ENCODE results near the gene RUNX1. TPM values are rescaled to one million over a fixed set of nuclear protein-coding genes. Genes with fewer than 3 reads are reported as not detected.

Gene RUNX1
- total and polyA plus RNA-seq, 2 donors (not counting 1 experiment from before 2014, with no cell fraction given), result 26.3 to 73.0 TPM

DNA sequence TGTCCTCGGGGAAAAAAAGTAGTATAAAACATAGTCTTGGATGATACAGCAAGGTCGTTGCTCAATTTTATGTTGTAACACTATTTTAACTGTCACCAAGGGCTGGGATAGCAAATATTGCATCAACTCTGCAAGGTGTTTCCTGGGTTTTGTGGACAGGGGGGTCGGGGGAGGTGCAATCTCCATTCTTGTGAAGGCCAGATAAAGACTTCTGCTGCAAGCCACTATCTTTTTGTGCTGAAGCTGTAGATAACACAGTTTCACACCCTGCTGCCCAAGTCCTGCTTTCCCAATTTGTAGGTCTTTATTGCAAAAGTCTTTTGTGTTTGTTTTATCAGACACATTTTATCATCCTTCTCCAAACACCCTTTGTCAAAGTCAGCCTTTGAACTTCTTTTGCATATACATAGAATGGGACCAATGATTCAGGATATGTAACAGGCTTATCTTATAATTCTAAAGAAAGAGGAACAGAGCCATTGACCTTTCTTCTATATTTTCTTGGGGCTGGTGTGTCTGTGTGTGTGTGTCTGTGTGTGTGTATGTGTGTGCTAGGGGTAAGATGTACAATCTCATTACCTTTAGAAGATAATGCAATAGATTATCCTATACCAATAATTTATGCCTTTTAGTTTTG, 140.6 kb downstream of the RUNX1 start:
- Histone ChIP-seq H3K36me3 (replicated peaks in 1 of 2; ENCODE audit: control extremely low read depth in 1 of 2, control insufficient read depth in 1 of 2, extremely low read depth in 1 of 2, insufficient read depth in 2 of 2, low read length in 1 of 2) (no peaks in the 10 kb centered on the region), H3K4me1 (ENCODE audit: control insufficient read depth in 2 of 2, insufficient read depth in 2 of 2, low read length in 2 of 2) (peaks cover 47 to 48% of the 10 kb centered on the region in 2 donors), H3K4me2 (replicated peaks; ENCODE audit: low read depth, low read length, poor library complexity, severe bottlenecking) (peak overlapping the region; percentile 31), H3K9me3 (ENCODE audit: control extremely low read depth in 1 of 3, control insufficient read depth in 2 of 3, insufficient read depth in 1 of 3, low read length in 2 of 3) (no peaks in the 10 kb centered on the region), H3K27ac (ENCODE audit: low read length in 2 of 2) (no peak overlapping the region), H3K9ac (ENCODE audit: low read length) (no peak overlapping the region), H3K4me3 (ENCODE audit: control extremely low read depth in 1 of 5, extremely low read depth in 1 of 5, insufficient read depth in 1 of 5, low read depth in 2 of 5, low read length in 4 of 5) (no peak overlapping the region), H3K27me3 (replicated peaks in 1 of 4; ENCODE audit: control extremely low read depth in 1 of 4, control insufficient read depth in 3 of 4, insufficient read depth in 4 of 4, low read length in 3 of 4) (no peaks in the 10 kb centered on the region), H2AFZ (ENCODE audit: insufficient read depth, low read depth, low read length, poor library complexity, severe bottlenecking) (no peak overlapping the region), H3K79me2 (ENCODE audit: control insufficient read depth, insufficient read depth, low read length) (peaks cover 86% of the 10 kb centered on the region), H4K20me1 (ENCODE audit: control insufficient read depth, insufficient read depth, low read length, poor library complexity, severe bottlenecking) (peaks cover 73% of the 10 kb centered on the region)
- Mint-ChIP-seq H3K4me1 (peaks cover 62% of the 10 kb centered on the region), H3K27ac (no peak overlapping the region), H3K27me3 (no peaks in the 10 kb centered on the region), H3K4me3 (peak overlapping the region; percentile 1), H3K9me3 (ENCODE audit: insufficient read depth) (no peaks in the 10 kb centered on the region)
- ATAC-seq (ENCODE audit: low read depth), result peak; percentile 60
- DNase-seq, result no peak
- ChIA-PET POLR2A (no interaction called here), CTCF (interaction anchor here (1.0 kb wide), 1 partner anchor 16 kb away, joined by 4 read pairs; no protein-coding TSS in a partner anchor)
- intact Hi-C loops (cut with micrococcal nuclease), result no loop called here
- no peak for TF ChIP-seq EZH2 (IDR thresholded peaks at IDR 0.05; ENCODE audit: borderline replicate concordance, insufficient read depth, low read depth, low read length, poor library complexity, severe bottlenecking)
- TF ChIP-seq, protein P1, sequence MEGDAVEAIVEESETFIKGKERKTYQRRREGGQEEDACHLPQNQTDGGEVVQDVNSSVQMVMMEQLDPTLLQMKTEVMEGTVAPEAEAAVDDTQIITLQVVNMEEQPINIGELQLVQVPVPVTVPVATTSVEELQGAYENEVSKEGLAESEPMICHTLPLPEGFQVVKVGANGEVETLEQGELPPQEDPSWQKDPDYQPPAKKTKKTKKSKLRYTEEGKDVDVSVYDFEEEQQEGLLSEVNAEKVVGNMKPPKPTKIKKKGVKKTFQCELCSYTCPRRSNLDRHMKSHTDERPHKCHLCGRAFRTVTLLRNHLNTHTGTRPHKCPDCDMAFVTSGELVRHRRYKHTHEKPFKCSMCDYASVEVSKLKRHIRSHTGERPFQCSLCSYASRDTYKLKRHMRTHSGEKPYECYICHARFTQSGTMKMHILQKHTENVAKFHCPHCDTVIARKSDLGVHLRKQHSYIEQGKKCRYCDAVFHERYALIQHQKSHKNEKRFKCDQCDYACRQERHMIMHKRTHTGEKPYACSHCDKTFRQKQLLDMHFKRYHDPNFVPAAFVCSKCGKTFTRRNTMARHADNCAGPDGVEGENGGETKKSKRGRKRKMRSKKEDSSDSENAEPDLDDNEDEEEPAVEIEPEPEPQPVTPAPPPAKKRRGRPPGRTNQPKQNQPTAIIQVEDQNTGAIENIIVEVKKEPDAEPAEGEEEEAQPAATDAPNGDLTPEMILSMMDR (IDR thresholded peaks at IDR 0.05), result no peak
- 0% methylated on average over 1 of the region's 3 CpGs for WGBS (ENCODE audit: insufficient coverage)

Data from B cell (primary cell).